ENCODE data around the gene CCDC171. TPM values are rescaled to one million over a fixed set of nuclear protein-coding genes. Genes with fewer than 3 reads are reported as not detected.

CCDC171 gene
- total RNA-seq, 3 donors from 2014 or later (not counting 1 experiment from before 2014, with no cell fraction given): 1.5 to 2.6 (median 2.2) TPM

DNA sequence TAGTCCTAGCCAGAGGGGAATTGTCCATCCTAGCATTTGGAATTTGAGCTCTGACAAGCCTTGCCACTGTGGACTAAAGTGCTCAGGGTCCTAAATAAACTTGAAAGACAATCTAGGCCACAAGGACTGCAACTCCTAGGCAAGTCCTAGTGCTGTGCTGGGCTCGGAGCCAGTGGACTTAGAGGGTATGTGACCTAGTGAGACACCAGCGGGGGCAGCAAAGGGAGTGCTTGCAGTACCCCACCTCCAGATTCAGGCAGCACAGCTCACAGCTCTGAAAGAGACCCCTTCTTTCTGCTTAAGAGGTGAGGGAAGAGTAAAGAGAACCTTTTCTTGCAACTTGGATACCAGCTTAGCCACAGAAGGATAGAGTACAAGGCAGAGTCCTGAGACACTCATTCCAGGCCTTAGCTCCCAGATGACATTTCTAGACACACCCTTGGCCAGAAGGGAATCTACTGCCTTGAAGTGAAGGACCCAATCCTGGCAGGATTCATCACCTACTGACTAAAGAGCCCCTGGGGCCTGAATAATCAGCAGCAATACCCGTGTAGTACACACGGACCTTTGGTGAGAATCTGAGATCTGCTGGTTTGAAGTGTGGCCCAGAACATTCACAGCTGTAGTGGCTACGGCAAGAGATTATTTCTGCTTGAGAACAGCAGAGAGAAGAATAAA is 164.6 kb downstream of the CCDC171 start:
- H3K4me3 Mint-ChIP-seq: no peak overlapping the region
- intact Hi-C loops (cut with micrococcal nuclease): no loop called here
- ATAC-seq (no peak), DNase-seq (no peak)
- H3K27me3 Mint-ChIP-seq (ENCODE audit: low read depth in 2 of 2): no peaks in the 10 kb centered on the region
- no peaks in the 10 kb centered on the region for H3K27me3 ChIP-seq (ENCODE audit: control insufficient read depth, insufficient read depth, low read length)
- no peaks in the 10 kb centered on the region for H3K36me3 Mint-ChIP-seq
- H3K9me3 Mint-ChIP-seq: peaks cover 0 to 4% of the 10 kb centered on the region in 2 donors
- H3K27ac Mint-ChIP-seq: no peak overlapping the region
- H3K4me1 ChIP-seq (ENCODE audit: control insufficient read depth, insufficient read depth, low read length): no peaks in the 10 kb centered on the region
- no peak overlapping the region for H3K4me3 ChIP-seq (ENCODE audit: low read length)
- 93% methylated on average over 5 of the region's 5 CpGs for WGBS (ENCODE audit: insufficient coverage)
- TF ChIP-seq, protein P1, sequence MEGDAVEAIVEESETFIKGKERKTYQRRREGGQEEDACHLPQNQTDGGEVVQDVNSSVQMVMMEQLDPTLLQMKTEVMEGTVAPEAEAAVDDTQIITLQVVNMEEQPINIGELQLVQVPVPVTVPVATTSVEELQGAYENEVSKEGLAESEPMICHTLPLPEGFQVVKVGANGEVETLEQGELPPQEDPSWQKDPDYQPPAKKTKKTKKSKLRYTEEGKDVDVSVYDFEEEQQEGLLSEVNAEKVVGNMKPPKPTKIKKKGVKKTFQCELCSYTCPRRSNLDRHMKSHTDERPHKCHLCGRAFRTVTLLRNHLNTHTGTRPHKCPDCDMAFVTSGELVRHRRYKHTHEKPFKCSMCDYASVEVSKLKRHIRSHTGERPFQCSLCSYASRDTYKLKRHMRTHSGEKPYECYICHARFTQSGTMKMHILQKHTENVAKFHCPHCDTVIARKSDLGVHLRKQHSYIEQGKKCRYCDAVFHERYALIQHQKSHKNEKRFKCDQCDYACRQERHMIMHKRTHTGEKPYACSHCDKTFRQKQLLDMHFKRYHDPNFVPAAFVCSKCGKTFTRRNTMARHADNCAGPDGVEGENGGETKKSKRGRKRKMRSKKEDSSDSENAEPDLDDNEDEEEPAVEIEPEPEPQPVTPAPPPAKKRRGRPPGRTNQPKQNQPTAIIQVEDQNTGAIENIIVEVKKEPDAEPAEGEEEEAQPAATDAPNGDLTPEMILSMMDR (IDR thresholded peaks at IDR 0.05): no peak
- H3K27ac ChIP-seq (ENCODE audit: low read length): no peak overlapping the region
- no peaks in the 10 kb centered on the region for H3K4me1 Mint-ChIP-seq
- no peaks in the 10 kb centered on the region for H3K9me3 ChIP-seq (ENCODE audit: control insufficient read depth, insufficient read depth, low read length)
- H3K36me3 ChIP-seq (ENCODE audit: control insufficient read depth, insufficient read depth, low read length): no peaks in the 10 kb centered on the region

DNA sequence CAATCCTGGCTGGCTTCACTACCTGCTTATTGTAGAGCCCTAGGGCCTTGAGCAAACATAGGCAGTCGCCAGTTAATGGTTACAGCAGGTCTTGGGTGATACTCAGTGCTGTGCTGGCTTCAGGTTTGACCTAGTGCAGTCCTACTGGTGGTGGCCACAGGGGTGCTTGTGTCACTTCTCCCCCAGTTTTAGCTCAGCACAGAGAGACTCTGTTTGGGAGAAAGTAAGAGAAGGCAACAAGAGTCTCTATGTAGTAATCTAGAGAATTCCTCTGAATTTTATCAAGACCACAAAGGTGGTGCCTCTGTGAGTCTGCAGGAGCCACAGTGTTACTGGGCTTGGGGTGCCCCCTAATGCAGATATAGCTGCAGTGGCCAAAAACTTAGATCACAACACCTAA is 165.6 kb downstream of the CCDC171 start:
- no peak overlapping the region for H3K27ac Mint-ChIP-seq
- intact Hi-C loops (cut with micrococcal nuclease): no loop called here
- H3K4me3 Mint-ChIP-seq: no peak overlapping the region
- Histone ChIP-seq H3K36me3 (ENCODE audit: control insufficient read depth, insufficient read depth, low read length) (no peaks in the 10 kb centered on the region), H3K4me1 (ENCODE audit: control insufficient read depth, insufficient read depth, low read length) (no peaks in the 10 kb centered on the region), H3K27me3 (ENCODE audit: control insufficient read depth, insufficient read depth, low read length) (no peaks in the 10 kb centered on the region), H3K27ac (ENCODE audit: low read length) (no peak overlapping the region), H3K4me3 (ENCODE audit: low read length) (no peak overlapping the region), H3K9me3 (ENCODE audit: control insufficient read depth, insufficient read depth, low read length) (no peaks in the 10 kb centered on the region)
- DNase-seq: no peak
- ATAC-seq: no peak
- 78% methylated on average over 1 of the region's 1 CpG for WGBS (ENCODE audit: insufficient coverage)
- H3K36me3 Mint-ChIP-seq: no peaks in the 10 kb centered on the region
- H3K9me3 Mint-ChIP-seq: peaks cover 0 to 4% of the 10 kb centered on the region in 2 donors
- TF ChIP-seq, protein P1 (IDR thresholded peaks at IDR 0.05): no peak
- H3K27me3 Mint-ChIP-seq (ENCODE audit: low read depth in 2 of 2): no peaks in the 10 kb centered on the region
- no peaks in the 10 kb centered on the region for H3K4me1 Mint-ChIP-seq

DNA sequence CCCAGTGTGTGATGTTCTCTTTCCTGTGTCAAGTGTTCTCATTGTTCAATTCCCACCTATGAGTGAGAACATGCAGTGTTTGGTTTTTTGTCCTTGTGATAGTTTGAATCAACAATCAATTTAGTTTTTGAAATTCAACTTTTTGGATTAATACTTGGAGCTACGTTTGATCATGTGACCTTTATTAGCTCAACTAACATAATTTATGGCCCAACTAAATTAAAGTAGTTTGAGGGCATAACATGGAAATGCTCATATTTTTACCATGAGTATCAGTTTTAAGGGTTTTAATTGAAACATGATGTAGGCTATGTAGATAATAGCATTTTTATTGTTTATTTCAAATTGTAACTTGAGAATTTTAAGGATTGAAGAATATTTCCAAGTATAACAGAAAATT is 168.0 kb downstream of the CCDC171 start:
- Histone ChIP-seq H3K27me3 (ENCODE audit: control insufficient read depth, insufficient read depth, low read length) (no peaks in the 10 kb centered on the region), H3K4me1 (ENCODE audit: control insufficient read depth, insufficient read depth, low read length) (no peaks in the 10 kb centered on the region), H3K9me3 (ENCODE audit: control insufficient read depth, insufficient read depth, low read length) (no peaks in the 10 kb centered on the region), H3K27ac (ENCODE audit: low read length) (no peak overlapping the region), H3K4me3 (ENCODE audit: low read length) (no peak overlapping the region), H3K36me3 (ENCODE audit: control insufficient read depth, insufficient read depth, low read length) (no peaks in the 10 kb centered on the region)
- ATAC-seq (no peak), DNase-seq (no peak)
- H3K27me3 Mint-ChIP-seq (ENCODE audit: low read depth in 2 of 2): no peaks in the 10 kb centered on the region
- TF ChIP-seq, protein P1 (IDR thresholded peaks at IDR 0.05): no peak
- no peak overlapping the region for H3K4me3 Mint-ChIP-seq
- WGBS (ENCODE audit: insufficient coverage): no CpG with 5 or more reads among the region's 1 CpG
- H3K9me3 Mint-ChIP-seq: peaks cover 0 to 4% of the 10 kb centered on the region in 2 donors
- no peaks in the 10 kb centered on the region for H3K4me1 Mint-ChIP-seq
- intact Hi-C loops (cut with micrococcal nuclease): no loop called here
- no peak overlapping the region for H3K27ac Mint-ChIP-seq
- H3K36me3 Mint-ChIP-seq: no peaks in the 10 kb centered on the region

GRCh38 chr9:15722888-15723287 is 170.0 kb downstream of the CCDC171 start:
- Histone ChIP-seq H3K27me3 (ENCODE audit: control insufficient read depth, insufficient read depth, low read length) (no peaks in the 10 kb centered on the region), H3K9me3 (ENCODE audit: control insufficient read depth, insufficient read depth, low read length) (no peaks in the 10 kb centered on the region), H3K27ac (ENCODE audit: low read length) (no peak overlapping the region), H3K4me1 (ENCODE audit: control insufficient read depth, insufficient read depth, low read length) (no peaks in the 10 kb centered on the region), H3K4me3 (ENCODE audit: low read length) (no peak overlapping the region), H3K36me3 (ENCODE audit: control insufficient read depth, insufficient read depth, low read length) (no peaks in the 10 kb centered on the region)
- WGBS (ENCODE audit: insufficient coverage): 92% methylated on average over 5 of the region's 5 CpGs
- no peaks in the 10 kb centered on the region for H3K4me1 Mint-ChIP-seq
- no peaks in the 10 kb centered on the region for H3K36me3 Mint-ChIP-seq
- TF ChIP-seq, protein P1 (IDR thresholded peaks at IDR 0.05): no peak
- H3K27ac Mint-ChIP-seq: no peak overlapping the region
- peaks cover 0 to 4% of the 10 kb centered on the region in 2 donors for H3K9me3 Mint-ChIP-seq
- ATAC-seq (no peak), DNase-seq (no peak)
- intact Hi-C loops (cut with micrococcal nuclease): no loop called here
- no peaks in the 10 kb centered on the region for H3K27me3 Mint-ChIP-seq (ENCODE audit: low read depth in 2 of 2)
- no peak overlapping the region for H3K4me3 Mint-ChIP-seq
